HL-60 (cell line): ENCODE measurements around the gene PPM1A.

Experiments used
- DNase-seq, 2 experiments: peaks; one replicate each; pipeline ENCODE4 v3.0.0-alpha.2; 2010 to 2020; ENCODE audit warnings: low read depth in 1 of 2, low spot score in 1 of 2
- H3K27ac ChIP-seq: fragments of 250-450 bp; sonication (Bioruptor Pico); replicated peaks from 2 replicates; pipeline ENCODE4 v1.5.1; 2020; ENCODE audit warnings: mild to moderate bottlenecking, moderate library complexity
- H3K27me3 ChIP-seq: fragments of 250-450 bp; sonication (Bioruptor Pico); 2 replicates; pipeline ENCODE4 v1.5.1; 2021; ENCODE audit warnings: mild to moderate bottlenecking, moderate library complexity; ENCODE audit not compliant: insufficient read depth, poor library complexity, severe bottlenecking
- H3K4me3 ChIP-seq: replicated peaks from 2 replicates; pipeline ENCODE4 v1.5.1; 2011; ENCODE audit warnings: mild to moderate bottlenecking, control low read depth, low read length; ENCODE audit not compliant: insufficient read depth
- GABPA ChIP-seq: IDR thresholded peaks from 2 replicates; pipeline ENCODE4 v1.6.1; 2012; ENCODE audit warnings: low read depth
- POLR2AphosphoS5 ChIP-seq: IDR thresholded peaks from 2 replicates; pipeline ENCODE4 v1.6.1; 2012; ENCODE audit warnings: low read depth
- REST ChIP-seq: IDR thresholded peaks from 2 replicates; pipeline ENCODE4 v1.6.1; 2012; ENCODE audit warnings: low read depth; ENCODE audit not compliant: insufficient replicate concordance
- SPI1 ChIP-seq: IDR thresholded peaks from 2 replicates; pipeline ENCODE4 v1.6.1; 2012; ENCODE audit warnings: low read depth, mild to moderate bottlenecking, borderline replicate concordance
- TF ChIP-seq, protein P1 (sequence below): IDR thresholded peaks from one replicate; pipeline ENCODE4 v1.5.1; 2011; ENCODE audit warnings: low read length, control low read depth, inconsistent platforms; ENCODE audit not compliant: insufficient read depth

Gene PPM1A

DNA sequence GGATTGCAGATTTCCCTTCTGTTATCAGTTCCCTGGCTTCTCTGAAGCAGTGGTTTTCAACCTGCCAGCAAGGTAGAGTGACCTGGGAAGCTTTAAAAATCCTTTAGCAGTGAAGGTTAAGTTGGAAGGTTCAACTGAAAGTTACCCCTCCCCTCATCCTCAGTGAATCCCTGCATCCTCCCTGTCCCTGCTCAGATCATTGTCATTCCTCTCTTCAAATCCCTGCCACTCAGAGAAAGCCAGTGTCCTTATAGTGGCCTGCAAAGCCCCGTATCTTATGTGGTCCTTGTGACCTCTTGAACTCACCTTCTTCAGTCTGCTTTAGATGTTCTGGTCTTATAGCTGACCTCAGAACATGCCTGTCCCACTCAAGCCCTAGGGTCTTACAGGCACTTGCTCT is 53.6 kb downstream of the PPM1A start:
- H3K27me3 ChIP-seq, result no peaks in the 10 kb centered on the region
- H3K4me3 ChIP-seq, result no peak overlapping the region
- H3K27ac ChIP-seq, result no peak overlapping the region
- DNase-seq, result no peak
- TF ChIP-seq GABPA, result no peak
- TF ChIP-seq, protein P1, sequence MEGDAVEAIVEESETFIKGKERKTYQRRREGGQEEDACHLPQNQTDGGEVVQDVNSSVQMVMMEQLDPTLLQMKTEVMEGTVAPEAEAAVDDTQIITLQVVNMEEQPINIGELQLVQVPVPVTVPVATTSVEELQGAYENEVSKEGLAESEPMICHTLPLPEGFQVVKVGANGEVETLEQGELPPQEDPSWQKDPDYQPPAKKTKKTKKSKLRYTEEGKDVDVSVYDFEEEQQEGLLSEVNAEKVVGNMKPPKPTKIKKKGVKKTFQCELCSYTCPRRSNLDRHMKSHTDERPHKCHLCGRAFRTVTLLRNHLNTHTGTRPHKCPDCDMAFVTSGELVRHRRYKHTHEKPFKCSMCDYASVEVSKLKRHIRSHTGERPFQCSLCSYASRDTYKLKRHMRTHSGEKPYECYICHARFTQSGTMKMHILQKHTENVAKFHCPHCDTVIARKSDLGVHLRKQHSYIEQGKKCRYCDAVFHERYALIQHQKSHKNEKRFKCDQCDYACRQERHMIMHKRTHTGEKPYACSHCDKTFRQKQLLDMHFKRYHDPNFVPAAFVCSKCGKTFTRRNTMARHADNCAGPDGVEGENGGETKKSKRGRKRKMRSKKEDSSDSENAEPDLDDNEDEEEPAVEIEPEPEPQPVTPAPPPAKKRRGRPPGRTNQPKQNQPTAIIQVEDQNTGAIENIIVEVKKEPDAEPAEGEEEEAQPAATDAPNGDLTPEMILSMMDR, result no peak
- TF ChIP-seq SPI1, result no peak
- no peak for TF ChIP-seq REST
- TF ChIP-seq POLR2AphosphoS5, result no peak

DNA sequence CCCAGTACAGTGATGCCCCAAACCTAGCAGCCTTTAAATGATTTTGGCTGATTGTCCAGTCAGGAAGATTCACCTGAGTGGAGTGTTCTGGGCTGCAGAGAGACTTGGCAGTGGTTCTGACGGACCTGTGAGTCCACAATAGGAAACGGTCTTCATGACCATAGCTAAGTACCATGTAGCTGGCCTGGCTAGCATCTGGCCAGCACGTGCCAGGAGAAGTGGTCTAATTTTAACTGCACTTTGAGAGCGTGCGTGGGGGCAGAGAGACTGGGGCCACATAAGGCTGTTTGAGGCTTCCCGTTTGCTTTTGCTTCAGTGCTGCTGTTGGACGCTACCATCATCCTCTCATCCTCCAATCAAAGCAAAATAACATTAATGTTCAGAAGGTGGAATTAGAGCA is 54.7 kb downstream of the PPM1A start:
- H3K27me3 ChIP-seq, result no peaks in the 10 kb centered on the region
- TF ChIP-seq SPI1 (no peak), REST (no peak), POLR2AphosphoS5 (no peak), GABPA (no peak)
- TF ChIP-seq, protein P1, result no peak
- no peak for DNase-seq
- H3K4me3 ChIP-seq, result no peak overlapping the region
- H3K27ac ChIP-seq, result no peak overlapping the region

DNA sequence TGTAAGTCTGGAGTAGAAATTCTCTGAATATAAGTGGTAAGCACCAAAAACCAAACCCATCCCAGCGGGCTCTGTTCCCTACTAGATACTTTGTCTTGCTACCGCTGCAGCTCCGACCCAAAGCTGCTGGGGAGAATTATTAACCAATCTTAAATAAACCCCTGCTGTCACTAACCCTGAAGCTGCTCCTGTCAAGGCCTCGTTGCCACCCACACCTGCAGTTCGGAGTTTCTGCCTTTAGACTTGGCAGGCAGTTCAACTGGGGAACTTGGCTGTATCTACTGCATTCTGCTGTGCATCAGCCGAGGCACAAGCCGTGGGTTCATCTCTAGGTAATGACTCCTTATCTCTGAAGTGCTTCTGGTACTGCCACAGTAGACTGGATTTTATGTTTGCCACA is 55.5 kb downstream of the PPM1A start:
- Histone ChIP-seq H3K4me3 (no peak overlapping the region), H3K27ac (no peak overlapping the region), H3K27me3 (no peaks in the 10 kb centered on the region)
- no peak for TF ChIP-seq REST
- no peak for TF ChIP-seq SPI1
- no peak for TF ChIP-seq POLR2AphosphoS5
- no peak for TF ChIP-seq GABPA
- TF ChIP-seq, protein P1, result no peak
- DNase-seq, result no peak
